Measurements from ENCODE around the gene ITPK1.

- no peak for TF ChIP-seq CTCF (IDR thresholded peaks at IDR 0.05; ENCODE audit: borderline replicate concordance, extremely low read depth, low read length, poor library complexity, severe bottlenecking)
- TF ChIP-seq EZH2 (IDR thresholded peaks at IDR 0.05; ENCODE audit: borderline replicate concordance, low read depth, low read length, severe bottlenecking): no peak
These were observed 10.4 kb upstream of the ITPK1 start for GRCh38 chr14:93126111-93126510.

All from DND-41 (cell line).